Heart left ventricle (tissue), 13 donors: Measurements from ENCODE around the gene RNF149.
"Not testable (repeated sequence)": the region's sequence is repeated elsewhere in the genome, so short reads cannot be mapped to it uniquely, and the experiment has no call there.

Experiments used
- CTCF ChIP-seq, 12 donors: fragments of 200-600 bp; sonication (generic) in 4 of 12; IDR thresholded peaks; one replicate each; pipeline versions ENCODE4 v1.5.0 to v1.8.0; 2018 to 2022; ENCODE audit warnings: antibody characterized with exemption in 12 of 12, mild to moderate bottlenecking in 5 of 12
- POLR2A ChIP-seq, 2 donors: fragments of 450-650 bp; IDR thresholded peaks; one replicate each; pipeline ENCODE4 v1.6.1; 2017; ENCODE audit warnings: antibody characterized with exemption in 2 of 2, mild to moderate bottlenecking in 2 of 2, moderate library complexity in 2 of 2
- donor health status: ischemic (EF 13 %, LVEDD 7.1; RV severe dilation, severe dysfunction).
- donor health status: DM: no; HTN: yes; CAD: no.
- donor health status: DM: no; HTN: no; CAD: no.
- donor health status: ischemic (EF 25% LVEDD 6.9; RV normal size, moderate dysfunction).
- donor health status: ischemic (EF 25% LVEDD 5.7; RV mildly dilated, moderate dysfunction).
- donor health status: ischemic (EF 35%, LVEDD 5.7; RV mildly dilated, moderate dysfunction).
- donor health status: nonischemic (EF 11% LVEDD 7.7; RV severe dilation, severe dysfunction).
- donor health status: DM: yes; HTN: yes; CAD: no.
- donor health status: PGD.
- donor health status: ischemic (EF 29% LVEDD 5.4; RV normal size, mild dysfunction).
- donor health status: nonischemic (EF 23%, LVEDD 6.1; RV moderate dilation, normal function).

- TF ChIP-seq CTCF, POLR2A (IDR thresholded peaks at IDR 0.05): not testable (repeated sequence)
These were observed 57.2 kb downstream of the RNF149 start for GRCh38 chr2:101251246-101251781.
